GM12892 (cell line): ENCODE measurements around the gene MTUS2.

Experiments
- POLR2A ChIP-seq: IDR thresholded peaks from 2 replicates; pipeline ENCODE4 v1.6.1; 2011; ENCODE audit warnings: low read depth, low read length, control low read depth
- POLR2AphosphoS5 ChIP-seq: IDR thresholded peaks from 2 replicates; pipeline ENCODE4 v1.6.1; 2011; ENCODE audit warnings: low read depth, low read length, control low read depth
- TAF1 ChIP-seq: IDR thresholded peaks from 2 replicates; pipeline ENCODE4 v1.6.1; 2011; ENCODE audit warnings: low read depth, mild to moderate bottlenecking, control low read depth, low read length, borderline replicate concordance

- TF ChIP-seq POLR2A (no peak), POLR2AphosphoS5 (no peak), TAF1 (no peak)
Measured at GRCh38 chr13:28856287-28856686, 36.1 kb downstream of the MTUS2 start.
